ENCODE results near the gene ARHGAP30. TPM values are rescaled to one million over a fixed set of nuclear protein-coding genes. Genes with fewer than 3 reads are reported as not detected.
"Not testable (repeated sequence)": the region's sequence is repeated elsewhere in the genome, so short reads cannot be mapped to it uniquely, and the experiment has no call there.

ARHGAP30 gene
- total and polyA plus RNA-seq, 2 donors (not counting 1 experiment from before 2014, with no cell fraction given) = not detected

- H2AFZ ChIP-seq (ENCODE audit: low read length) = no peak overlapping the region
- no peak overlapping the region for H3K27ac ChIP-seq (ENCODE audit: insufficient read depth, low read length)
- no peaks in the 10 kb centered on the region for H3K4me1 ChIP-seq (ENCODE audit: control insufficient read depth, extremely low read depth, insufficient read depth, low read length)
- DNase-seq (ENCODE audit: low read depth in 2 of 2) = no peak
- no peaks in the 10 kb centered on the region for H3K27me3 ChIP-seq (ENCODE audit: control insufficient read depth, insufficient read depth, low read length)
- no peak overlapping the region for H3K4me2 ChIP-seq (ENCODE audit: extremely low read depth, insufficient read depth, low read length)
- no peaks in the 10 kb centered on the region for H3K9me3 ChIP-seq (ENCODE audit: control insufficient read depth, insufficient read depth, low read depth, low read length)
- TF ChIP-seq EZH2 (IDR thresholded peaks at IDR 0.05; ENCODE audit: low read length, missing control alignments) (no peak), CTCF (conservative IDR thresholded peaks at IDR 0.05 in 1 of 2, IDR thresholded peaks at IDR 0.05 in 1 of 2; ENCODE audit: low read depth in 1 of 2, low read length in 2 of 2) (no peak)
- no peaks in the 10 kb centered on the region for H4K20me1 ChIP-seq (ENCODE audit: control insufficient read depth, extremely low read depth, insufficient read depth, low read length)
- no peaks in the 10 kb centered on the region for H3K79me2 ChIP-seq (ENCODE audit: control insufficient read depth, insufficient read depth, low read length)
- no peak overlapping the region for H3K9ac ChIP-seq (ENCODE audit: insufficient read depth, low read length)
- H3K36me3 ChIP-seq (ENCODE audit: control insufficient read depth, insufficient read depth, low read length) = peaks cover 4% of the 10 kb centered on the region
- H3K4me3 ChIP-seq (replicated peaks in 1 of 4; ENCODE audit: control extremely low read depth in 1 of 4, insufficient read depth in 1 of 4, low read depth in 3 of 4, low read length in 4 of 4) = no peak overlapping the region
Measured at GRCh38 chr1:161033751-161034150, 35.9 kb downstream of the ARHGAP30 start.

GRCh38 chr1:161032409-161032808, 37.3 kb downstream of the ARHGAP30 start:
- DNase-seq (ENCODE audit: low read depth in 2 of 2) = peak in 1 of 2 donors; percentile 14
- Histone ChIP-seq H3K79me2 (ENCODE audit: control insufficient read depth, insufficient read depth, low read length) (no peaks in the 10 kb centered on the region), H3K36me3 (ENCODE audit: control insufficient read depth, insufficient read depth, low read length) (no peaks in the 10 kb centered on the region), H3K9ac (ENCODE audit: insufficient read depth, low read length) (no peak overlapping the region), H3K9me3 (ENCODE audit: control insufficient read depth, insufficient read depth, low read depth, low read length) (no peaks in the 10 kb centered on the region), H3K4me1 (ENCODE audit: control insufficient read depth, extremely low read depth, insufficient read depth, low read length) (no peaks in the 10 kb centered on the region), H3K27me3 (ENCODE audit: control insufficient read depth, insufficient read depth, low read length) (no peaks in the 10 kb centered on the region), H3K4me3 (replicated peaks in 1 of 4; ENCODE audit: control extremely low read depth in 1 of 4, insufficient read depth in 1 of 4, low read depth in 3 of 4, low read length in 4 of 4) (no peak overlapping the region), H4K20me1 (ENCODE audit: control insufficient read depth, extremely low read depth, insufficient read depth, low read length) (no peaks in the 10 kb centered on the region), H3K4me2 (ENCODE audit: extremely low read depth, insufficient read depth, low read length) (no peak overlapping the region), H3K27ac (ENCODE audit: insufficient read depth, low read length) (no peak overlapping the region), H2AFZ (ENCODE audit: low read length) (no peak overlapping the region)
- TF ChIP-seq EZH2 (IDR thresholded peaks at IDR 0.05; ENCODE audit: low read length, missing control alignments) (no peak), CTCF (conservative IDR thresholded peaks at IDR 0.05 in 1 of 2, IDR thresholded peaks at IDR 0.05 in 1 of 2; ENCODE audit: low read depth in 1 of 2, low read length in 2 of 2) (no peak)

- Histone ChIP-seq H3K36me3 (ENCODE audit: control insufficient read depth, insufficient read depth, low read length) (no peaks in the 10 kb centered on the region), H3K4me3 (replicated peaks in 1 of 4; ENCODE audit: control extremely low read depth in 1 of 4, insufficient read depth in 1 of 4, low read depth in 3 of 4, low read length in 4 of 4) (no peak overlapping the region), H4K20me1 (ENCODE audit: control insufficient read depth, extremely low read depth, insufficient read depth, low read length) (no peaks in the 10 kb centered on the region), H3K4me2 (ENCODE audit: extremely low read depth, insufficient read depth, low read length) (no peak overlapping the region), H3K9ac (ENCODE audit: insufficient read depth, low read length) (no peak overlapping the region), H3K27me3 (ENCODE audit: control insufficient read depth, insufficient read depth, low read length) (no peaks in the 10 kb centered on the region), H3K4me1 (ENCODE audit: control insufficient read depth, extremely low read depth, insufficient read depth, low read length) (no peaks in the 10 kb centered on the region), H2AFZ (ENCODE audit: low read length) (no peak overlapping the region), H3K79me2 (ENCODE audit: control insufficient read depth, insufficient read depth, low read length) (no peaks in the 10 kb centered on the region), H3K9me3 (ENCODE audit: control insufficient read depth, insufficient read depth, low read depth, low read length) (no peaks in the 10 kb centered on the region), H3K27ac (ENCODE audit: insufficient read depth, low read length) (no peak overlapping the region)
- TF ChIP-seq CTCF (conservative IDR thresholded peaks at IDR 0.05 in 1 of 2, IDR thresholded peaks at IDR 0.05 in 1 of 2; ENCODE audit: low read depth in 1 of 2, low read length in 2 of 2) (no peak), EZH2 (IDR thresholded peaks at IDR 0.05; ENCODE audit: low read length, missing control alignments) (no peak)
- no peak for DNase-seq (ENCODE audit: low read depth in 2 of 2)
Measured at GRCh38 chr1:161031874-161032273, 37.8 kb downstream of the ARHGAP30 start.

- H3K79me2 ChIP-seq (ENCODE audit: control insufficient read depth, insufficient read depth, low read length); H3K27me3 ChIP-seq (ENCODE audit: control insufficient read depth, insufficient read depth, low read length); H3K9ac ChIP-seq (ENCODE audit: insufficient read depth, low read length); H3K9me3 ChIP-seq (ENCODE audit: control insufficient read depth, insufficient read depth, low read depth, low read length); H3K4me2 ChIP-seq (ENCODE audit: extremely low read depth, insufficient read depth, low read length); H3K4me1 ChIP-seq (ENCODE audit: control insufficient read depth, extremely low read depth, insufficient read depth, low read length); H3K36me3 ChIP-seq (ENCODE audit: control insufficient read depth, insufficient read depth, low read length); DNase-seq (ENCODE audit: low read depth in 2 of 2); H4K20me1 ChIP-seq (ENCODE audit: control insufficient read depth, extremely low read depth, insufficient read depth, low read length); H3K4me3 ChIP-seq (replicated peaks in 1 of 4; ENCODE audit: control extremely low read depth in 1 of 4, insufficient read depth in 1 of 4, low read depth in 3 of 4, low read length in 4 of 4); H3K27ac ChIP-seq (ENCODE audit: insufficient read depth, low read length); H2AFZ ChIP-seq (ENCODE audit: low read length): not testable (repeated sequence)
Measured at GRCh38 chr1:161029466-161029865, 40.2 kb downstream of the ARHGAP30 start.

GRCh38 chr1:161026954-161027353, 42.7 kb downstream of the ARHGAP30 start:
- not testable (repeated sequence) for H3K36me3 ChIP-seq (ENCODE audit: control insufficient read depth, insufficient read depth, low read length); H3K27me3 ChIP-seq (ENCODE audit: control insufficient read depth, insufficient read depth, low read length); H3K9me3 ChIP-seq (ENCODE audit: control insufficient read depth, insufficient read depth, low read depth, low read length); H4K20me1 ChIP-seq (ENCODE audit: control insufficient read depth, extremely low read depth, insufficient read depth, low read length); H3K9ac ChIP-seq (ENCODE audit: insufficient read depth, low read length); H2AFZ ChIP-seq (ENCODE audit: low read length); H3K79me2 ChIP-seq (ENCODE audit: control insufficient read depth, insufficient read depth, low read length); H3K4me1 ChIP-seq (ENCODE audit: control insufficient read depth, extremely low read depth, insufficient read depth, low read length); H3K4me2 ChIP-seq (ENCODE audit: extremely low read depth, insufficient read depth, low read length); DNase-seq (ENCODE audit: low read depth in 2 of 2); H3K27ac ChIP-seq (ENCODE audit: insufficient read depth, low read length); H3K4me3 ChIP-seq (replicated peaks in 1 of 4; ENCODE audit: control extremely low read depth in 1 of 4, insufficient read depth in 1 of 4, low read depth in 3 of 4, low read length in 4 of 4)

Measured in fibroblast of lung (primary cell).